Inflammatory macrophage (primary cell): ENCODE results near the gene TERF2IP.

ENCODE experiments used
- DNase-seq, 2 donors: peaks; one replicate each; pipeline ENCODE4 v3.0.0-alpha.2; 2020 to 2022
- total RNA-seq, 18 experiments: gene quantifications; one replicate each; lab custom pipeline; 2026; ENCODE audit warnings: mixed read lengths in 6 of 18, inconsistent platforms in 2 of 18; lab: John Stamatoyannopoulos, UW

TERF2IP gene, protein sequence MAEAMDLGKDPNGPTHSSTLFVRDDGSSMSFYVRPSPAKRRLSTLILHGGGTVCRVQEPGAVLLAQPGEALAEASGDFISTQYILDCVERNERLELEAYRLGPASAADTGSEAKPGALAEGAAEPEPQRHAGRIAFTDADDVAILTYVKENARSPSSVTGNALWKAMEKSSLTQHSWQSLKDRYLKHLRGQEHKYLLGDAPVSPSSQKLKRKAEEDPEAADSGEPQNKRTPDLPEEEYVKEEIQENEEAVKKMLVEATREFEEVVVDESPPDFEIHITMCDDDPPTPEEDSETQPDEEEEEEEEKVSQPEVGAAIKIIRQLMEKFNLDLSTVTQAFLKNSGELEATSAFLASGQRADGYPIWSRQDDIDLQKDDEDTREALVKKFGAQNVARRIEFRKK
- total RNA-seq, result 56.1 to 102 (median 73.3) reads per million in 18 experiments

DNA sequence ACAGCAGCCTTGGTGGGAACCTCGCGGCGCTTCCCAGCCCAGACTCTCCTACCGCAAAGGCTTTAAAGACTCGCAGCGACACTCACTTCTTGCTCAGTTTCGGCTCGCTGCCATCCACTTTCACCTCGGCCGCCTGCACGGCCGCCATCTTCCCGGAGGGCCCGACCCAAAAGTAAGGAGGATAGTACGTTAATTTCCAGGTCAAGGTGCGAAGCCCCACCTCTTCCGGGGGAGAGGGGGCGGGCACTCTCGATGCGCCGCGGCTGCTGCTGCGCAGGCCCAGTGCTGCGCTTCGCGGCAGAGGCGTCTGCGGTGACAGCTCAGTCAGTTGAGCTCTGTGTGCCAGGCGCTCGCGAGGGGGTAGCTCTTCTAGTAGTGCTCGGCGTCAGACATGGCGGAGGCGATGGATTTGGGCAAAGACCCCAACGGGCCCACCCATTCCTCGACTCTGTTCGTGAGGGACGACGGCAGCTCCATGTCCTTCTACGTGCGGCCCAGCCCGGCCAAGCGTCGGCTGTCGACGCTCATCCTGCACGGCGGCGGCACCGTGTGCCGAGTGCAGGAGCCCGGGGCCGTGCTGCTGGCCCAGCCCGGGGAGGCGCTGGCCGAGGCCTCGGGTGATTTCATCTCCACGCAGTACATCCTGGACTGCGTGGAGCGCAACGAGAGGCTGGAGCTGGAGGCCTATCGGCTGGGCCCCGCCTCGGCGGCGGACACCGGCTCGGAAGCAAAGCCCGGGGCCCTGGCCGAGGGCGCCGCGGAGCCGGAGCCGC, at the start of gene TERF2IP, which contains the start of gene KARS1:
Gene TERF2IP (plus strand): TSS at position 282 of the 773 bp plus-strand sequence. CDS start 110 bp downstream, at position 392.
Gene KARS1 (minus strand): TSS at position 174 of the 773 bp plus-strand sequence. CDS start 26 bp downstream, at position 148.
- peak; percentile 94 to 97 for DNase-seq

DNA sequence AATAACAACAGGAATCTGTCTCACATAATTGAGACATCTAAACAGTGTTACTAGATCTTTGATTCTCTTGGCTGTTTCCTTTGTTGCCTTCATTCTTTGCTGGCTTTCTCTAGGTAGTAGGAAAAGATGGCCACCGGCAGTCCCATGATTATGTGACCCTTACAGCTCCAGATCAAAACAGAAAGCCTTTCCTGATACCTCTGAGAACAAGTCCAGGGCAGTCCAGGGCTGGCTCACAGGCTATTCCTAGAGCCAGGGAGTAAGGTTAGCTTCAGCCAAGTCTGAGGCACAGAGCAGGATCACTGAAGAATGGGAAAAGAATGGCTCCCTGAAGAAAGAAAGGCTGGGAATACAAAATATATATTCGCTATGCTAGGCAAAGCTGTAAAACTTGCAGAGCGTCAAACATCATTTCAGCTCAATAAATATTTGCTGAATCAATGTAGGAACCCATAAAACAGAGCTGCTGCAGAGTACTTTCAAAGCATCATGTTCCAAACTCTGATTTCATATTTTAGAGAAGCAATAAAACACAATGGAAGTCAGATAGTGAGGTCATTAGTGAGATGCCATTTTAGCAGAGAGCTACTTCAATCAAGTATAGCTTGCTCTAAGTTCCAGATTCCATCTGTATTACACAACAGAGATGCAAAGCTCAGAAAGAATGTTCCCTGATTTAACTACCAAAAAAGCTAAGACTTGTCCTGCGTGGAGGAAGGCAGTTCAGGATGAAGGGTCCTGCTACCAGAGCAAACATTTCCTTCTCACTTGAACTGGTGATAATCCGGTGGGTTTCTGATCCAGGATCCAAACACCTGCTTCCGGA, 47.9 kb upstream of the TERF2IP start:
- DNase-seq, result no peak

DNA sequence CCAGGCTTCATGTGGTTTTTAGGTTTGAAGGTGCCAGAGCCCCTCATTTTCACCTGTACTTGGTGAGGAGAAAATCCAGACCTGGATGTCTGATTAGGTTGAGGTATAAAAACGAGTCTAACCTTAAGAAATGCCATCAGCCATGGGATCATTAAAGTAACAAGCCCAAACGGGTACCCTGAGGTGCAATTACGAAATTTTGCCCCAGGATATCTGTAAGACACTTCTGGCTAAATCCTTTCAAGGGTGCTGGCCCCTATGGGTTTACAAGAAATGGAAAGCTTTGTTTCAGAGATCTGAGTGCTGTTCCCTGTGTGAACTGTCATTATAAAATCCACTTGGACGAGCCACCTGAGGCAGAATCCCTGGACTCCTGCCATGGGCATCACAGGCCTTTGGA, 44.3 kb upstream of the TERF2IP start:
- DNase-seq, result no peak

DNA sequence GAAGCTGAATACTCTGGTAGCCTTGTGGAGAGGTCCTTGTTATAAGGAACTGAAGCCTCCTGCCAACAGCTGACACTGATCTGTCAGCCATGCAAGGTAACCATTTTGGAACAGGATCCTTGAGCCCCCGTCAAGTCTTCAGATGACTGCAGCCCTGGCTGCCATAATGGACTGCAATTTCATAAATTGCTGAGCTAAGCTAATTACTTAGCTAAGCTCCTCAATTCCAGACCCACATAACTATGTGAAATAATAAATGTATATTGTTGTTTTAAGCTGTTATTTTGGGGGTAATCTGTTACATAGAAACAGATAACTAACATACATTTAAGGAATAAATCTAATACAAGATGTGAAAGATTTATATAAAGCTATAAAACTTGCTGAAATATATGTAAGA, 41.1 kb upstream of the TERF2IP start:
- DNase-seq, result no peak

DNA sequence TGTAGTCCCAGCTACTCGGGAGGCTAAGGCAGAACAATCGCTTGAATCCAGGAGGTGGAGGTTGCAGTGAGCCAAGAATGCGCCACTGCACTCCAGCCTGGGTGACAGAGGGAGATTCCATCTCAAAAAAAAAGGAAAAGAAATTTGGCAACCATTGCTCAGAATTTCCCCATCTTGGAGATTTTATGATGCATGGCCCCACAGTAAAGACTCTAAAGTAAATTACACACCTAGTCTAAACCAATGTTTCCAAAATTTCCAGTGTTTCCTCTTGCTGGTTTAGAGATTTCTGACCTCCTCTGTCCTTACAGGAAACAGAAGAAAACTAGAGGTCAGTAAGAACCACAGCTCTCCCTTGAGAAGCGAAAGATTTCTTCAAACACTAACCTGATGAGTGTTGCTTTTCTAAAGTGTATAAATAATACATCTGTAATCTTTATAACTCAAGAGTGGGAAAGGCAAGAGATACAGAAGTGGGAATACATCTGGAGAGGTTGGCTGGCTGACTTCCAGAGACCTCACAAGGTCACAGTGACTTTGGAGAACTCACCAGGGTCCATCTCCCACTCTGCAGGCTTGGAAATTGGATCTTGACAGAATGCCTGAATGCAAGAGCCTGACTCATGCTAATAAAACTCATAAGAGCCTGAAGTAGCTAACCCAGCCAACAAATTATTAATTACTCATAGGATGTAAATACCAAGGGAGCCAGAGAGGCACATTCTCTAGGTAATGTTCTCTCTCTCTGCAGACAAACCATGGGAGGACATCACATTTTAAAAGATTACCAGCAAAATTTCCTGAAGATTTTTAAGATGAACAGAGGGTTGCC, 33.3 kb upstream of the TERF2IP start:
- no peak for DNase-seq

DNA sequence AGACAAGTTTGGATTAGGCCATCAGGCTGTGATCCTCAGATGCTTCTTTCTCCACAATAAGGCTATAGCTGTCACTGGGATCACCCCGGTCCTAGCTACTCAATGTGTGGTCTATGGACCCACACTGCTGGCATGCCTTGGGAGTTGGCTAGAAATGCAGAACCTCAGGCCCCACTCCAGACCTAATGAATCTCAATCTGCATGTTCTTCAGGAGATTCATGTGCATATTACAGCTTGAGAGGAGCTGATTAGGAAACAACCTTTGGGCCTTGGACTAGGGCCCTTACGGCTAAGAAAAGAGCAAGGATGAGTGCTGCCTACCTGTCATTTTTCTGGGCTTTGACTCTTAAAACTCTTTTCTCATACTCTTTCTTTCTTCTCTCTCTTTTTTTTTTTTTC, 32.0 kb upstream of the TERF2IP start:
- DNase-seq, result no peak

DNA sequence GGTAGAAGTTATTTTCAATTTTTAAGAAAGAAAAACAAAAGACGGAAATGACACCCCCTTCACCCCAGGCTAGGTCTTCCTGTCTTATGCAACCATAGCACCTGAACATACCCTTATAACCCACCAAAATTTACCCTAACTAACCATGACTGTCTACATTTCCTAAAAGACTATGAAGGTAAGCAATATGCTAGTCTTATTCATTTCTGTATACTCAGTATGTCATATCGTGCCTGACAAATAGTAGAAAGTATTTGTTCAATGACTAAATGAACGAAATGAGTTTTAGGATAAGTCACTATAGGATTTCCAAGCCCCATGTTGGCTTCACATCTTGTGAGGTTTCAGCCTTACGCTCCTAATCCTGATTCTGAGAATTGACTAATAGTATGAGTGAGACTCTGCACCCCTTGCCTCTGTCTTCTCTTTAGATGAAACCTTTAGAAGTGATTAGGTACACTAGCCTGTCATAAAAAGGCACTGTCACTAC, 31.0 kb upstream of the TERF2IP start:
- no peak for DNase-seq

DNA sequence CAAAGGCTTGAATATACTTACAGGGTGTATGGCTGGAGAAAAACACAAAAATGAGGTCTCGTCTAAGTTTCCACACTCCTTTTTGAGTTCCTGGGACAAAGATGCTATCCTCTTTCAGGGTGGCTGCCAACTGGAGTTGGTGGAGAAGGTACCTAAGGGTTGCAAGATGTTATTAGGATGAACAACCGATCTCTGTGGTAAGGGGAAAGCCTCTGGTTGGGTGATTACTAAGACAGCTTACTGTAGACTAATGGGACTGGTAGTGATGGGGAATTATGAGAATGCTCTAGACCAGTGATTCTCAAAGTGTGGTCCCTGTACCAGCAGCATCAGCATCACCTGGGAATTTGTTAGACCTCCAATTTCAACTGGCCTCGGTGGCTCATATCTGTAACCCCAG, 30.5 kb upstream of the TERF2IP start:
- no peak for DNase-seq

DNA sequence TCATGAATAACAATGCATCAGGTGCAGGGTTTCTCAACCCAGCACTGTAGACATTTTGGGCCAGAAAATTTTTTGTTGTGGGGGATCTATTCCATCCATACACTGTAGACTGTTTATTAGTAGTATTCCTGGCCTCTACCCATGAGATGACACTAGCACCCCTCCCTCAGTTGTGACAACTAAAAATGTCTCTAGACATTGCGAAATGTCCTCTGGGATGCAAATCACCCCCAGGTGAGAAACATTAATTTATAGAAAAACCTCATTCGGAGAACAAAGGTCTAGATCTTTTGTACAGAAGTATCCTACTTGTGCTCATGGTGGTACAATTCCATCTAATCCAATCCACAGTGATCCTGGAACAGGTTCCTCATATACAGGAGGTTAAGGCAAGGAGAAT, 28.8 kb upstream of the TERF2IP start:
- no peak for DNase-seq

DNA sequence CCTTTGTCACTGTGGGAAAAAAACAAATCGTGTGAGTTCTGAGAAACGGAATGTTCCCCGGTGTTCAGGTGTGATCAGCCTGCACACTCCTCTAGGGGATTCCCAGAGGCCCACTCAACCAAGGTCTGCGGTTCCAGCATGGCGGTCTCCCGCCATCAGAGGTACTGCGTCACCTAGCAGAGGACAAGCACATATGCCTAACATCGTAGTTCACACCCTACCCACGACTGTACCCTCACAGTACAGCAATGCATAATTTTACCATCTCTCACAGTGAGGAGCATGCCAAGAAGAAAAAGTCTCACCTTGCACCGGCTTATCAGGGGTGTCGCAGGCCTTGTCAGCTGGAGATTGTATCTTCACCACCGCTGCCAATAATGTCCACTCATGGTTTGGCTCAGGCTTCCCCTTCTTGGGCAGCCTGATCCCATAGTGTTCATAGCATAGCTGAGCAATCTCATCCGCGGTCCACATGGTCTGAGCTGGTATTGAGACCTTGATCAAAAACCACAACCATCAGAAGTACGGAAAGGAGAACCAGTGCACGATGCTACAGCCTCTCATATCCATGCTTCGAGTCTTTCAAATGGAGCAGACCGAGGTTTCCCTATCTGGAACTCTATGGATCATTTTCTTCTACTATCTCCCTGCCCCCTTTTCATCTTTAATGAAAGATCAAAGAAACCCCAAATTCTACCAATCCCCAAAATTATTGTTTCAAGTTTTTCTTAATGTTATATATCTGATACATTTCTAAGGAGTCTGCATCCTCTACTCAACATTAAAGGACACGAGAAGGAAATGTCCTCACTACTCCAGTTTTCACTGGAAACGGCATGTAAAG, 27.0 kb upstream of the TERF2IP start:
- DNase-seq, result no peak

DNA sequence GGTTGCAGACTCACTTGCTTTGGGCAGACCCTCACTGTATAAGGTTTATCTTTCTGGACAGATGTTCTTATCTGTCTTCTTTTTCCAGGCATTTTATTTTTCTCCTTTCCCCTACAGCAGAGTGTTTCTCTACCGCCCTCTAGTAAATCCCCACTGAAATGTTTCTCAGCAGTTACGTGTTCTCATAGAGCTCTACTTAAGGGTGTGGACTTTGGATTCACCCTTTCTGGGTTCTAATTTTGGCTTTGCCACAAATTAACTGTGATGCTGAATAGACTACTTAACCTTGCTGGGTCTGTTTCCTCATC, 26.4 kb upstream of the TERF2IP start:
- peak in 1 of 2 donors; percentile 3 for DNase-seq

DNA sequence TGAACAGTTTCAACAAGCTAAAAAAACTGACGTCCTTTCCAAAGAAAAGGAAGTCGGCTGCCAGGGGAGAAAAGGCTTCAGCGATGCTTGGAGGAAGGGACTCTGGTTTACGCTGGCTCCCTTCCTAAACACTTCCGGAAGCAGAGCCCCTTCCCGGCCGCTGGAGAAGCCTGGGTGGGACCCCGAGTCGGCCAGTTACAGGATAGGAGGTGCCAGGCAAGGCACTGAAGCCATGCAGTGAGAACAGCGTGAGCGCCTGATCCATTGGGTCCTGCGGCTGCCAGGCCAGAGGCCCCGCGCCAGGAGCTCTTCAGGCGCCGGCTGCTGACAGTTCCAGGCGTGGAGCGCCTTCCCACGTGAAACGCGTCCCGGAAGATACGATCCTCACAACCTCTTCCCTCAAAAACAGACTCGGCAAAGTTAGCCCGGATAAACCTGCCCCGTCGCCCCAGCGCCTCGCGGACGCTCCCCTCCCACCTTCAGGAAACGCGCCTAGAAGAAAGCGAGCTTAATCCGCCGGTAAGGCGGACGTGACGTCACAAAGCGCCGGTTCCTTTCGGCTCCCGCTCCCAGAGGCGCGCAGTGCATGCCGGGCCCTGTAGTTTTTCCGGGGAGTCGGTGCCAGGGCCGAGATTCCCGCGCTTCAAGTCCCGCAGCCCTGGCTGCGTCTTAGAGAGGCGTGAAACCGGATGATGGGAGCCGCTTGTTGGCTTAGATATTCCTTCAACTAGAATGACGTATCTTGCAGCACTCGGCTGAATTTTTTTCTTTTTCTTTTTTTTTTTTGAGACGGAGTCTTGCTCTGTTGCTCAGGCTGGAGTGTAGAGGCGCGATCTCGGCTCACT, 24.6 kb upstream of the TERF2IP start, which contains the start of gene ADAT1:
Gene ADAT1 (minus strand): TSS at position 521 of the 845 bp plus-strand sequence. CDS start 2,482 bp downstream, outside the sequence.
- DNase-seq, result peak; percentile 98

DNA sequence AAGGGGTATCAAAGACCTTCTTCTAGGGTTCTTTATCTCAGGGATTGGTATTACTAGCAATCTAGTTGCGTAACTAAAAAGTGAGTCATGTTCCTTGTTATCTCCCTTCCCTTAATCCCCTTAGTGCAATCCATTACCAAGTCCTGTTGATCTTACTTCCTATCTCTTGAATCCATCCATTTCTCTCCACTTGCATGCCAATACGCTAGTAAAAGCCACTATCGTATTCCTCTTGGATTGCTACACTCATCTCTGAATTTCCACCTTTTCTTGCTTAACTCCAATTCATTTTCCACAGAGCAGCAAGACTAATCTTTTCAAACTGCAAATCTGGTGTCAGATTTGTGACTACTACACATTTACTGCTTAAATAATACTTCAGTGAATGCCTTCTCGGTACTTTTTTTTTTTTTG, 22.6 kb upstream of the TERF2IP start:
- DNase-seq, result no peak

DNA sequence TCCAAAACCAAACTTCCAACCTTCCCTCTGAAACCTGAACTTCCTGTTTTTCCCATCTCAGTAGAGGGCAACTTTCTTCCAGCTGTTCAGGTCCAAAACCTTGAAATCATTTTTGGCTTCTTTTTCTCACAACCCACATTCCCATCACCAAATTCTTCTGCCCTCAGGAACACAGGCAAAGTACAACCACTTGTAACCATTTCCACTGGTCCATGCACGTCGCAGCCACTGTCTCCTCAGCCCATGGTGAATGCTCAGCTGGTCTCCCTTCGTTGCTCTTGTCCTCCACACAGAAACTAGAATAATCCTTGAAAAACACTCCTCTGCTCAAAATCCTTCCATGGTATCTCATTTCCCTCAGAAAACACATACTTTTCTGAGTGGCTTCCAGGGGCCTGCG, 20.8 kb upstream of the TERF2IP start:
- no peak for DNase-seq

DNA sequence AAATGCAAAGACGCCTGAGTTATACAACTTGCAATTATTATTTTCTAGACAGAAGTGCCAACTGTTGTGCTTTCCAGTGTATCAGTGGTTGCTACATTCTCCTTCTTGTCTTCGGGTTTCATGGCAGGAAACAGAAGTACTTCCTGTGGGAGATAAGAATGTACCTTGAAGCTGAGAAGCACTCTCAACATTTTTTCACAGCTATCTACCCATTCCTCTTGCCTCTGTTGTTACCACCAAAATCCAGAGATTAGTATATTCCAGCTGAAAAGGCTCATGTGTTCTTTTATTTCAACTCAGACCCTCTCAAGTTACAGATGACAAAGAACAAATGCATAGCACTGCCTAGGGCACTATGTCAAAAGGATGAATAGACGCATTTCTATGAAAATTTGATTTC, 19.7 kb upstream of the TERF2IP start:
- DNase-seq, result no peak

DNA sequence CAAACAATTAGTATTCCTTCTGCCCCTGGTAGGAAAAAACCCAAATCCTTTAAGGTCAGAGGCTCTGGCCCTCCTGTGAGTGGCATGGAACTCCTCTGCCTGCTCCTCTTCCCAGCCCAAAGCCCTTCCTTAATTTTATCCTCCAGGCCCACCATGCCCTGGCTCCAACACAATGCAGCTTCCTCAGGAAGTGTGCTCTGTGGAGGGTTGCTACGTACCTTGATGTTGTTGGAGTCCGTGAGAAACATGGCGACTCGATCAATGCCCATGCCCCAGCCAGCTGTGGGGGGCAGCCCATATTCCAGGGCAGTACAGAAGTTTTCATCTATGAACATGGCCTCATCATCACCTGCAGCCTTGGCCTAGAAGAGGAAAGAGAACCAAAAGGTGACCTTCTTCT, 19.2 kb upstream of the TERF2IP start:
- no peak for DNase-seq

DNA sequence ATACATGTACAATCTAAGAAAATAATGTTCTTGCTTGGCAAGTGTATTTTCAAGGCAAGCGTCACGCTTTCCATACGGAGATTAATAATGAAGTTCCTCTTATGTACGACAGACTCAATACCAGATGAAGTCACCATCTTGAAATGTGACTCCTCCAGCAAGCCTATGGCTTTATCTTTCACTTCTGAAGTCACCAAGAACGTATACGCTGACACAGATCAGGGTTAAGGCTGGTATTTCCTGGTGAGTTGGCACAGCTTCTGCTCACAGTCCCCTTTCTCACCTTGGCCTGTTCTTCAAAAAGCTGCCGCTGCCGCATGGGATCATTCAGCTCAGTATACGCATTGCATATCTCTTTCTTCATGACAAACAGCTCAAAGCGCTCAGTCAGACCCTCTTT, 18.4 kb upstream of the TERF2IP start:
- no peak for DNase-seq

DNA sequence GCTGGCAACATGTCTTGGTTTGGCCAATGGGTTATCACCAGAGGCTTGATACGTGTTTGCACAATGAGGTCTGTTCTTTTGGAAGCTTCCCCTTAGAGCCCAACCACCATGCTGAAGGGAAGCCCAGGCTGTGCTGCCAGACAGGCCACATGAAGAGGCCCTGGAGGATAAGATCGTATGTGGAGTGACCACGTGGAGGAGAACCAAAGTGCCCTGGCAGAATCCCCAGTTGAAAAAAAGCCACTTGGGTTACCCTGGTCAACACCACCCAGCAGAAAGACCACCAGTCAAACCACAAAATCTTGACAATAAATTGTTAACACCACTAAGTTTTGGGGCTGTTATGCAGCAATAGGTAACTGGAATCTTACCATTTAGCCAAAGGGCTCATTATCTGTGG, 17.5 kb upstream of the TERF2IP start:
- DNase-seq, result no peak

DNA sequence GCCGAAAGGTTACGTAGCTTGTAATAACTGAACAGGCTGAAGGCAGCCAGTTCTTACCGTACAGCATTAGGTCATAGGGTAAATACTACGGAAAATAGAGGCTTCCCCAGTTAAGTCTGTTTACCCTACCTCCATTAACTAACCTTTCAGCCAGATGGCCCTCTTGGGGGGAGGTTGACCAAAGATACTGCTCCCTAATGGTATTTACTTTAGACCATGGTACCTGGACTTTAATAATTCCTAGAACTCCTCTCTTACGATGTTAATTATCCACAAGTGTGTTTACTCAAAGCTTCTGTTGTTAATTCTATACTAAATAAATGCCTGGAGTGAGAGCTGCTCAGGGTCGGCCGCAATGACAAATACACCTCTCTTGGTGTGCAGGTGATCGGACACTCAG, 14.7 kb upstream of the TERF2IP start:
- no peak for DNase-seq

DNA sequence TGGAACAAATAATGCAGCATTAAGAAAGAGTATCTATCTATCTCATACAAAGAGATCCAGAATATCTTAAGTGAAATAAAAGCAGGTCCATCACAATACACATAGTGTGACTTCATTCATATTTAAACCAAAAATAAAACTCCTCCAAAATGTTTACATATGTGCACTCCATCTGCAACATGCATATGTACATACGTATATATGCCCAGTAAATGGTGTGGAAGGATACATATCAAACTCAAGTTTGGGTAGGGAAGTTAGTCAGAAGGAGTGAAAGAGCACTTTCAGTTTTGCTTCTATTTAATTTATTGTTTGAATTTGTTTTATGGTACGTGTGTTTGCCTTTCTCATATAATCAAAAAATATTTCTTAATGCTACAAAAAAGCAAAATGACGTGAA, 12.5 kb upstream of the TERF2IP start:
- DNase-seq, result no peak
